AG09319 (cell line): ENCODE measurements around the gene FANCC.
"Not testable (repeated sequence)": the region's sequence is repeated elsewhere in the genome, so short reads cannot be mapped to it uniquely, and the experiment has no call there.

Experiments used
- DNase-seq: peaks from one replicate; pipeline ENCODE4 v3.0.0-alpha.2; 2010; ENCODE audit warnings: low read depth; ENCODE audit errors: extremely low read depth
- TF ChIP-seq, protein P1 (sequence below): IDR thresholded peaks from 2 replicates; pipeline ENCODE4 v1.5.1; 2011; ENCODE audit warnings: low read depth, mild to moderate bottlenecking, inconsistent platforms, low read length, moderate library complexity

FANCC gene

GRCh38 chr9:95213117-95213516 is 104.4 kb downstream of the FANCC start:
- TF ChIP-seq, protein P1, sequence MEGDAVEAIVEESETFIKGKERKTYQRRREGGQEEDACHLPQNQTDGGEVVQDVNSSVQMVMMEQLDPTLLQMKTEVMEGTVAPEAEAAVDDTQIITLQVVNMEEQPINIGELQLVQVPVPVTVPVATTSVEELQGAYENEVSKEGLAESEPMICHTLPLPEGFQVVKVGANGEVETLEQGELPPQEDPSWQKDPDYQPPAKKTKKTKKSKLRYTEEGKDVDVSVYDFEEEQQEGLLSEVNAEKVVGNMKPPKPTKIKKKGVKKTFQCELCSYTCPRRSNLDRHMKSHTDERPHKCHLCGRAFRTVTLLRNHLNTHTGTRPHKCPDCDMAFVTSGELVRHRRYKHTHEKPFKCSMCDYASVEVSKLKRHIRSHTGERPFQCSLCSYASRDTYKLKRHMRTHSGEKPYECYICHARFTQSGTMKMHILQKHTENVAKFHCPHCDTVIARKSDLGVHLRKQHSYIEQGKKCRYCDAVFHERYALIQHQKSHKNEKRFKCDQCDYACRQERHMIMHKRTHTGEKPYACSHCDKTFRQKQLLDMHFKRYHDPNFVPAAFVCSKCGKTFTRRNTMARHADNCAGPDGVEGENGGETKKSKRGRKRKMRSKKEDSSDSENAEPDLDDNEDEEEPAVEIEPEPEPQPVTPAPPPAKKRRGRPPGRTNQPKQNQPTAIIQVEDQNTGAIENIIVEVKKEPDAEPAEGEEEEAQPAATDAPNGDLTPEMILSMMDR = no peak
- no peak for DNase-seq

DNA sequence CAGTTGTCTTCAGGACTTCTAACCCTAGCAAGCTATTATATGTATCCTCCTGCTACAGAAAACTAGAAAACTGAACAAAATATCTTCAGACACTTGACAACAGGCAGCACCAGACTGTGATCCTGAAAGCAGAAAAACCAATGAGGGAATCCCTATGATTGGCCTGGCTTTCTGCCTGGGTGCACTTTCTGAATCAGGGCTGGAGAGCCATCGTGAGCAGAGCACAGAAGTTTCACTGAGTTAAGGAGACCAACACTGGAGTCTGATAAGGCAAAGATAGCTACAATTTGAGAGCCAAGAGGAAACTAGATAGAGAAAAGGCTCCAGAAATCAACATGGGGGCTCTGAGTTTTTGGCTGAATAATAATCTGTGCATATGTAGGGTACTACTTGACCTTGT is 106.5 kb downstream of the FANCC start:
- TF ChIP-seq, protein P1 = no peak
- DNase-seq = no peak

DNA sequence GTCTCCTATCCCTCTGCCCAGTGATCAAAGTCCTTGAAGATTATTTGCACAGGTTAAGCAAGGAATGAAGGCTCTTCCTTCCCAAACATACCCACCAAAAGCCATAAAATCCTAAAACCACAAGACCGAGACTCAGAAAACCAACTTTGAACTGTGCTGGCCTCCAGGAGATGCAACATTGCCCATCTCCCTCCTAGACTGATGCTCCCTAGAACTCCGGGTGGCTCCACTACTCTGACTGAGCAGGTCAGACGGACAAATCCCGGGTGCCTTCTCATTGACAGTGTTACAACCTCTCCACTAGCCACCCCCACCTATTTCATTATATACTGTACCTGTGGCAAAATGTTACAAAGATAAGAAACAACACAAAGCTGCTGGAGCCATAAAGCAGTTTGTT is 110.1 kb downstream of the FANCC start:
- DNase-seq = no peak
- TF ChIP-seq, protein P1 = no peak

DNA sequence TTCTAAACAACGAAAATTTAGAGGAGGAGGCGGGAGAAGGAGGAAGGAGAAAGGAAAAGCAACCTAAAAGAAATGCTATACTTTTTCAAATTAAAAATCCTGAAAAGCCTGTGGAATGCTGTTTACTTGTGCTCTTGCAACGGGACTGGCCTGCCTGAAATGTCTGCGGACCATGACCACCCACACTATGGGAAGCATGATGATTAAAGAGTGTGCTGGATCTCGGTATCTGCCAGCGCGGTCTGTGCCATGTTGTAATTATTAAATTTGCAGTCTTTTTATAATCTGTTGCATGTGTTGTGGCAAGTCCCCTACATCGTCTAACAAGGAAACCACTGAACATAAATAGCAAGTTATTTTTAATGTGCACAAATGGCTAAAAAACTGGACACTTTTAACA is 111.4 kb downstream of the FANCC start:
- peak; percentile 62 for DNase-seq
- TF ChIP-seq, protein P1 = no peak

DNA sequence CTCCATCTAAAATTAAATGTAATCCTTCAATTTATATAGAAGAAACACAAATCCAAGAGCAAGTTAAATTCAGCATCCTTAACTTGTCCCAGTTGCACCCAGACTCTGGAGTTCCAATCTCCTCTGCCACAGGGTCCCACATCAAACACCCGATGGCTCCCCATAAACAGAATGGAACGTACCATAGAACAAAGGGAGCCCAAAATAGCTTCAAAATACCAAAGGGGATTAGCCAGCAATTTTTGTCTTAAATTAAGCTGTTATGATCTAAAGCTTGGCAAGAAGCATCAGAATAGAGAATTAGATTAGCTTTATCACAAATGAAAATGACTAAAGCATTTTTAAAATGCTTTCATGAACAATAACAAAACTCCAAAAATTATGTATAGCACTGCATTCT is 112.8 kb downstream of the FANCC start:
- DNase-seq = no peak
- TF ChIP-seq, protein P1 = no peak

- TF ChIP-seq, protein P1 = no peak
- DNase-seq = no peak
Observed at GRCh38 chr9:95204310-95204709, 113.2 kb downstream of the FANCC start.

DNA sequence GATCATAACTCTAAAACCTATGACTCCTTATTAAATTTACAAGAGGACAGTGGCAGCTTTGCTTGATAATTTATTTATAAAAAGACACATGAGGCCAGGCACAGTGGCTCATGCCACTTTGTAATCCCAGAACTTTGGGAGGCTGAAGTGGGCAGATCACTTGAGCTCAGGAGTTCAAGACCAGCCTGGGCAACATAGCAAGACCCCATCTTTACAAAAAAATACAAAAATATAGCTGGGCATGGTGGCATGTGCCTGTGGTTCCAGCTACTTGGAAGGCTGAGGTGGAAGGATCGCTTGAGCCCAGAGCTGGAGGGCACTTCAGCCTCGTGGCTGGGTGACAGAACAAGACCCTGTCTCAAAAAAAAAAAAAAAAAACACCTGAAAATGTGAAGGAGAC is 114.5 kb downstream of the FANCC start:
- DNase-seq = not testable (repeated sequence)

- TF ChIP-seq, protein P1 = no peak
- DNase-seq = no peak
Observed at GRCh38 chr9:95202076-95202681, 115.3 kb downstream of the FANCC start.
